Measurements from ENCODE around the gene ADORA2B. TPM values are rescaled to one million over a fixed set of nuclear protein-coding genes. Genes with fewer than 3 reads are reported as not detected.

Gene ADORA2B
- total RNA-seq, 1 donor from 2014 or later = 0.48 TPM

DNA sequence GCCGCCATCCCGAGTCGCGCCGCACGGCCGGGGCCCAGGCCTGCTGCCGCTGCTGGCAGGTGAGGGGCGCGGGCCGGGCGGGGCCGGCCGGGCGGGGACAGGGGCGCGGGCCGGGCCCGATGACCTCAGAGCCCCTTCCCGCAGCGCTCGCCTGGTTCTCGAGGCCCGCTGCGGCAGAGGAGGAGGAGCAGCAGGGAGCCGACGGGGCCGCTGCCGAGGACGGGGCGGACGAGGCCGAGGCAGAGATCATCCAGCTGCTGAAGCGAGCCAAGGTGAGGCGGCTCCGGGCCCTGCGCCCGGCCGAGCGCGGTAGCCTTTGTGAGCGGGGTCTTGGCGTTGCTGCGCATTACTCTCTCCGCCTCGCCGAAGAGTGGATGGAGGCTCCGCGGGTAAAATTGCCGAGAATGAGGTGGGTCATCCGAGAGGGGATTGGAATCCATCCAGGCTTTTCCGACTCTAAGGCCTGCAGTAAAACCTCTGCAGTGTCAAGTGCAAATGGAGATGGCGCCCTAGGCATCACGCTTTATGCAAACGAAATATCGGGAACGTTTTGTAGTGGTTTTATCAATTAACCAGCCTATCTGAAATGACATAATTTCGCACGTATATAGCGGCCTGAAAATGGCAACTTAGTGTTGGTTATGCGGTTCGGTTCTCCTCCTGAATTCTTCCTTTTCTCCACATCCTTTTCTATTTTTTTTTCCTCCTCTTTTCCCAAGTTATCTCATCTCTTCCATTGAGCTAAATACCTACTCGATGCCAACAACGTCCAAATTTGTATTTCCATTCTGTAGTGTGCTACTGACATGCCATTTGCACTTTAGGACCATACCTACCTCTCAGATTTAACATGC is 55.3 kb downstream of the ADORA2B start:
- no peak for DNase-seq (ENCODE audit: low spot score, unreplicated experiment)
- H3K27me3 Mint-ChIP-seq = no peaks in the 10 kb centered on the region
- H3K27ac Mint-ChIP-seq = peak overlapping the region; percentile 85
- H3K4me3 Mint-ChIP-seq (ENCODE audit: low read depth) = peak overlapping the region; percentile 85
- peaks cover 7% of the 10 kb centered on the region for H3K9me3 Mint-ChIP-seq (ENCODE audit: low read depth)
- H3K36me3 Mint-ChIP-seq (ENCODE audit: insufficient read depth) = peaks cover 29% of the 10 kb centered on the region
- H3K4me1 Mint-ChIP-seq (ENCODE audit: low read depth) = peaks cover 13% of the 10 kb centered on the region
- TF ChIP-seq, protein P1, sequence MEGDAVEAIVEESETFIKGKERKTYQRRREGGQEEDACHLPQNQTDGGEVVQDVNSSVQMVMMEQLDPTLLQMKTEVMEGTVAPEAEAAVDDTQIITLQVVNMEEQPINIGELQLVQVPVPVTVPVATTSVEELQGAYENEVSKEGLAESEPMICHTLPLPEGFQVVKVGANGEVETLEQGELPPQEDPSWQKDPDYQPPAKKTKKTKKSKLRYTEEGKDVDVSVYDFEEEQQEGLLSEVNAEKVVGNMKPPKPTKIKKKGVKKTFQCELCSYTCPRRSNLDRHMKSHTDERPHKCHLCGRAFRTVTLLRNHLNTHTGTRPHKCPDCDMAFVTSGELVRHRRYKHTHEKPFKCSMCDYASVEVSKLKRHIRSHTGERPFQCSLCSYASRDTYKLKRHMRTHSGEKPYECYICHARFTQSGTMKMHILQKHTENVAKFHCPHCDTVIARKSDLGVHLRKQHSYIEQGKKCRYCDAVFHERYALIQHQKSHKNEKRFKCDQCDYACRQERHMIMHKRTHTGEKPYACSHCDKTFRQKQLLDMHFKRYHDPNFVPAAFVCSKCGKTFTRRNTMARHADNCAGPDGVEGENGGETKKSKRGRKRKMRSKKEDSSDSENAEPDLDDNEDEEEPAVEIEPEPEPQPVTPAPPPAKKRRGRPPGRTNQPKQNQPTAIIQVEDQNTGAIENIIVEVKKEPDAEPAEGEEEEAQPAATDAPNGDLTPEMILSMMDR (IDR thresholded peaks at IDR 0.05; ENCODE audit: unreplicated experiment) = no peak

DNA sequence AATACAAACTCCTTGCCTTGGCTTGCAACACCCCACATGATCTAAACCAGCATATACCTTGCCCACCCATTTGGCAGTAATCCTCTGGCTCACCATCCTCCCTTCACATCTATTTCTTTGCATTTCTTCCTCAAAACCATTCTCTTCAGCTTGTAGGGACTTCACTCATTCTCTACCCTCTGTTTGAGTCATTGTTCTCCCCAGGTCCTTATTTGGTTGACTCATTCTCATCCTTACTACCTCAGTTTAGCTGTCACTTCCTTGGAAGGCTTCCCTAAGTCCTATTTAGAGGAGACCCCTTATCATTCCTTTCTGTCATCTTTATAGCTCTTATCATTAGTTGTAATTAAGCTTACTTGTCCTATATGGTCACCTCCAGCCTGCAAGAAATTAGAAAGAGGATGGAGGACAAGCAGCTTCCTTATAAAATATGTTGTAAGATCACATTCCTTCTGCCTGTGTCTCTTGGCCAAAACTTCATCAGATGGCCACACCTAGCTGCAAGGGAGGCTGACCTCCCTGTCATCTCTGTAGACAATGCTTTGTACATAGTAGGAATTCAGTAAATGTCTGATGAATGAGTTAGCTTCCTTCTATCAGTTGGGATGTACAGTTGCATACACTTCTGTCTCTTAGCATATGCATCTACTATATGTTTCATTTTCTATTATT is 56.4 kb downstream of the ADORA2B start:
- peaks cover 13% of the 10 kb centered on the region for H3K4me1 Mint-ChIP-seq (ENCODE audit: low read depth)
- peaks cover 32% of the 10 kb centered on the region for H3K36me3 Mint-ChIP-seq (ENCODE audit: insufficient read depth)
- H3K27ac Mint-ChIP-seq = peak overlapping the region; percentile 85
- H3K9me3 Mint-ChIP-seq (ENCODE audit: low read depth) = peaks cover 7% of the 10 kb centered on the region
- TF ChIP-seq, protein P1 (IDR thresholded peaks at IDR 0.05; ENCODE audit: unreplicated experiment) = no peak
- no peak for DNase-seq (ENCODE audit: low spot score, unreplicated experiment)
- H3K4me3 Mint-ChIP-seq (ENCODE audit: low read depth) = peak overlapping the region; percentile 85
- H3K27me3 Mint-ChIP-seq = no peaks in the 10 kb centered on the region

DNA sequence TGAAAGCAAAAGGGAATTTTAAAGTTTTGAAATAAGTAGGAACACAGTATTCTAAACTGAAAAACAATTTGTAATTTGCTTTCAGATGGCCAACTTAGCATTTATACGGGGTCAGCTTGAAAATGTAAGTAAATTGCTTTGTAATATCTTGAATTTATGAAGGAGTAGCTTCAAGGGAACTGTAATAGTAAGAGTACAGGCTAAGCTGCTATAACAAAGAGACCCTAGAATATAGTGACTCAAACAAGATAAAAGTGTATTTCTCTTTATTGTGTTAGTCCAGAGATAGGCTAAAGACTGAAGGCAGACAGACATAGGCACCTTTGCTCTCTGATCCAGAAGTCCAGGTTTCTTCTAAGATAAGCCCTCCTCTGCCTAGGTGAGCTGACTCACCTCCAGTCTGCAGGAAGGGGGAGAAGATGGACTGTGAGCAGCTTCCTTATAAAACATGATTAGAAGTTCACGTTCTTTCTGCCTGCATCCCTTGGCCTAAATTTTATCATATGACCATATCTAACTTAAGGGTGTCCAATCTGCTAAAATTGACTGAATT is 57.9 kb downstream of the ADORA2B start:
- no peak overlapping the region for H3K4me3 Mint-ChIP-seq (ENCODE audit: low read depth)
- no peaks in the 10 kb centered on the region for H3K27me3 Mint-ChIP-seq
- peaks cover 36% of the 10 kb centered on the region for H3K36me3 Mint-ChIP-seq (ENCODE audit: insufficient read depth)
- no peak overlapping the region for H3K27ac Mint-ChIP-seq
- DNase-seq (ENCODE audit: low spot score, unreplicated experiment) = no peak
- peaks cover 7% of the 10 kb centered on the region for H3K9me3 Mint-ChIP-seq (ENCODE audit: low read depth)
- H3K4me1 Mint-ChIP-seq (ENCODE audit: low read depth) = peaks cover 13% of the 10 kb centered on the region
- TF ChIP-seq, protein P1 (IDR thresholded peaks at IDR 0.05; ENCODE audit: unreplicated experiment) = no peak

DNA sequence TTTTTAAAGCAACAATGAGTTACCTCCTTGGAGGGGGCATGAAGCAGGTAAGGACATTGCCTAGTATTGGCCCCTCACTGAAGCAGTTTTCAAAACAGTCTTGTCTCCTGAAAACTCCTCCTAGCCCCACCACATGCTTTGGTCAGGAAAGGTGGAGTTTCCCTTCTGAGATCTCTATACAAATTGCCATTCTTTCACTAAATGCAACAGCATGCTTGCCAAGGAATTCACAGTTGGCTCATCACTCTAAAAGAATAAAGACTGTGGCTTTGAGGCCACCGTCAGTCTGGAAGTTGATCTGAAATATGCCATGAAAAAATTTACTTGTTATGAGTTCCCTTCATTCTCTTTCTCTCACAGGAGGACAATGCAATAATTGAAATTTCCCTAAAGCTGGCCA is 58.9 kb downstream of the ADORA2B start:
- no peak overlapping the region for H3K27ac Mint-ChIP-seq
- H3K4me1 Mint-ChIP-seq (ENCODE audit: low read depth) = peaks cover 13% of the 10 kb centered on the region
- DNase-seq (ENCODE audit: low spot score, unreplicated experiment) = no peak
- peaks cover 47% of the 10 kb centered on the region for H3K36me3 Mint-ChIP-seq (ENCODE audit: insufficient read depth)
- no peaks in the 10 kb centered on the region for H3K27me3 Mint-ChIP-seq
- H3K9me3 Mint-ChIP-seq (ENCODE audit: low read depth) = peaks cover 7% of the 10 kb centered on the region
- H3K4me3 Mint-ChIP-seq (ENCODE audit: low read depth) = no peak overlapping the region
- TF ChIP-seq, protein P1 (IDR thresholded peaks at IDR 0.05; ENCODE audit: unreplicated experiment) = no peak

DNA sequence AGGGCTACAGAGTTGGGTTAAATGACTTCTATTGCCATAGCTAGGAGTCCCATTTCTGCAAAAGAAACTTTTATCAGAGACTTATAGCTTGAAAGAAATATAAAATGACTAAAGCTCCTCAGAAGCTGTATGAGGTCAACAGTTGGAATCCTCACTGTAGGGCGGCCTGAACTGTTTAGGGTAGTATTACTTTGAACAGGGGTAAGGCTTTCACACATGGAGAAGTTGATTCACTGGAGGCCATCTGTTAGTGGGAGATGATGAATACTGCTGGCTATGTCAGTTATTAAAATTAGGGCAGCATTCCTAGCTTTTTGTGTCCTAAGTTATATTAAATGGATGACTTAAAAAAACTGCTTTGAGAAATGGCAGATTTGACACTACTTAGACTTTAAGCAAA is 60.7 kb downstream of the ADORA2B start:
- Mint-ChIP-seq H3K9me3 (ENCODE audit: low read depth) (peaks cover 7% of the 10 kb centered on the region), H3K27ac (no peak overlapping the region), H3K36me3 (ENCODE audit: insufficient read depth) (peaks cover 49% of the 10 kb centered on the region), H3K4me1 (ENCODE audit: low read depth) (peaks cover 9% of the 10 kb centered on the region), H3K4me3 (ENCODE audit: low read depth) (no peak overlapping the region), H3K27me3 (no peaks in the 10 kb centered on the region)
- no peak for DNase-seq (ENCODE audit: low spot score, unreplicated experiment)
- TF ChIP-seq, protein P1 (IDR thresholded peaks at IDR 0.05; ENCODE audit: unreplicated experiment) = no peak
